ENCODE results near the gene AFAP1.

AFAP1 gene

DNA sequence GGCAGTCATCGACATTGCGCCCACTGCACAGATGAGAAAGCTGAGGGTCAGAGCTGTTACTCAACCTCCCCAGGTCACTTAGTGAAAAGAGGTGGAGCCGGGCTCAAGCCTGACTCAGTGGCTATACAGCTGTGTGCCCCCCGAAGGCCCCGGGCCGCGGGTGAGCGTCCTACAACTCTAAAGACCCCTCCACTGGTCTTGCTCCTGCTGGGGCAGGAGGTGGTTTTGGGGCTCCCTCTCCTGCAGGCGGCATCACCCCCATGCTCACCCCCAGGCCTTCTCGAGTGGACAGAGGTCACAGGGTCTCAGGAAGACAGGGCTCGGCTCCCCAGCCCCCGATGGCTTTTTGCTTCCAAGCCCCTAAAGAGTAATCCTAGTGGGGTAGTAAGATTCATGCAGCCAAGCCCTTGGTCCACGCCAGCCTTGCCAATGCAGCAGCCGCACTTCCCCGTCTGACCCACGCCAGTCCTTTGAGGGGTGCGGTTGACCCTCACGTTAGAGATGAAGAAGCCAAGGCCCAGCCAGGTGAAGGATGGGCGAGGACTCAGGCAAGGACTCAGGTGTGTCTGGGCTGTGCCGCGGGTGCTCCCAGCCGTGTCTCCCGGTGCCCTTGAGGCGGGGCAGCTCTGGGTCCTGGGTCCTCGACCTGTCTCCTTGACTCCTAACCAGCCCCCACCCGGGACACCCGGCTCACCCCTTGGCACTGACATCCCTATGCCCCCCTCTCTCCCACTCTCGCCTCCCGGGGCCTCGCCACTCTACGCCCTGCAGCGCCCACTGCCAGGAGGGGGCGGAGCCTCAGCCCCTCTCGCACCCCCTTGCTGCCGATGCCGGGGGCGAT, 200.4 kb downstream of the AFAP1 start:
- no peak overlapping the region for H3K27ac ChIP-seq
- H3K4me3 ChIP-seq: no peak overlapping the region
- TF ChIP-seq, protein P1, sequence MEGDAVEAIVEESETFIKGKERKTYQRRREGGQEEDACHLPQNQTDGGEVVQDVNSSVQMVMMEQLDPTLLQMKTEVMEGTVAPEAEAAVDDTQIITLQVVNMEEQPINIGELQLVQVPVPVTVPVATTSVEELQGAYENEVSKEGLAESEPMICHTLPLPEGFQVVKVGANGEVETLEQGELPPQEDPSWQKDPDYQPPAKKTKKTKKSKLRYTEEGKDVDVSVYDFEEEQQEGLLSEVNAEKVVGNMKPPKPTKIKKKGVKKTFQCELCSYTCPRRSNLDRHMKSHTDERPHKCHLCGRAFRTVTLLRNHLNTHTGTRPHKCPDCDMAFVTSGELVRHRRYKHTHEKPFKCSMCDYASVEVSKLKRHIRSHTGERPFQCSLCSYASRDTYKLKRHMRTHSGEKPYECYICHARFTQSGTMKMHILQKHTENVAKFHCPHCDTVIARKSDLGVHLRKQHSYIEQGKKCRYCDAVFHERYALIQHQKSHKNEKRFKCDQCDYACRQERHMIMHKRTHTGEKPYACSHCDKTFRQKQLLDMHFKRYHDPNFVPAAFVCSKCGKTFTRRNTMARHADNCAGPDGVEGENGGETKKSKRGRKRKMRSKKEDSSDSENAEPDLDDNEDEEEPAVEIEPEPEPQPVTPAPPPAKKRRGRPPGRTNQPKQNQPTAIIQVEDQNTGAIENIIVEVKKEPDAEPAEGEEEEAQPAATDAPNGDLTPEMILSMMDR (IDR thresholded peaks at IDR 0.05): no peak
- no peak for DNase-seq (ENCODE audit: low spot score)

DNA sequence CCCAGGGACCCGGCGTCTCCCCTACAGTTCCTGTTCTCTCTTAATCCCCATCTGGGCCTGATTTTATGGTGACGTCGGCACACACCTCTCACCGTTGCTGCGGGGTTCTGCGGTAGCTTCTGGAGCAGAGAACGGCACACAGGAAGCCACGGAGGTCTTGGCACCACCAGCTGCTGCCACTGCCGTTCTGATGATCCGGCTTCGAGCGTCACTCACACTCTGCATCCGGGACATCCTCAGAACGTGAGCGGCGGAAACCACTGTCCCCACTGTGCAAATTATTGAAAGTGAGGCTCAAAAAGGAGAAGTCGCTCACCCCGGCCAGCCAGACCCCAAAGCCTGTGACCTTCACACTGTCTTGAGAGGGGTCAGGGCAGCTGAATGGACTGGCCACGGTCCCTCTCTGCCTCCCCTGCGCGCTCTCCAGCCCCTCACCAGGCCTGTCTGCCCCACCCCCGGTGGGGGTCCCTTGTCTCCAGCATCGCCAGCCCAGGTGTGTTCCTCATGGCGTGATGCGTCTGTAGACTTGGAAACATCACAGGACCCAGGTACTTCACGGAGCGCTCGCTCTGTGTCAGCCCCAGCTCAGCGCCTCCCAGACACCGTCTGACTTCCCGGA, 201.1 kb downstream of the AFAP1 start:
- no peak overlapping the region for H3K27ac ChIP-seq
- TF ChIP-seq, protein P1 (IDR thresholded peaks at IDR 0.05): no peak
- no peak for DNase-seq (ENCODE audit: low spot score)
- H3K4me3 ChIP-seq: no peak overlapping the region

DNA sequence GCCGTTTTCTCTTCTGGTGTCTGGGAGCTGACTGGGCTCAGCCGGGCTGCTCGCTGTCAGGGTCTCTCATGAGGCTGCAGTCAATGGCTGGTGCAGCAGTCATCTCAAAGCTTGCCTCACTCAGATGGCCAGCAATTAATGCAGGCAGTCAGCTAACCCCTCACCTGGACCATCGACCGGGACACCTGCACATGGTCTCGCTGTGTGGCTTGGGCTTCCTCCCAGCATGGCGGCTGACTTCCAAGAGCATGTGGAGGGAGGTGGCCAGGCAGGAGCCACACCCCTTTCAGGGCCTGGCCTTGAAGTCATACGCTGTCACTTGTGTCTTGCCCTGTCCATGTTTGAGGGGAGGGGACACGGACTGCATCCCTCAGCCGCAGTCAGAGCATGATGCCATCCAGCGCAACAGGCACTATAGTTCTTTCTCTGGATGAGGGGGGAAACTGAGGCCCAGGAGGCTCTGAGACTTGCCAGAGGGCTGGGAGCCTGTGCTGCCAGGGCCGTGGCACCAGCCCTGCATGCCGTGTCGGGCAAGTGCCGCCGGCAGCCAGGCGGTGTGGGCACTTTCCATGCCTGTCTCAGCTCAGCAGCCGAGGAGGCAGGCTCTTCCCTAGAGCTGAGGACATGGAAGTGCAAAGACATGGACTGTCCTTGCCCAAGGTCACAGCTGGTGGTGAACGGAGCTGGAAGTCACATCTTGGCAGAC, 201.8 kb downstream of the AFAP1 start:
- H3K27ac ChIP-seq: no peak overlapping the region
- TF ChIP-seq, protein P1 (IDR thresholded peaks at IDR 0.05): no peak
- no peak for DNase-seq (ENCODE audit: low spot score)
- no peak overlapping the region for H3K4me3 ChIP-seq

DNA sequence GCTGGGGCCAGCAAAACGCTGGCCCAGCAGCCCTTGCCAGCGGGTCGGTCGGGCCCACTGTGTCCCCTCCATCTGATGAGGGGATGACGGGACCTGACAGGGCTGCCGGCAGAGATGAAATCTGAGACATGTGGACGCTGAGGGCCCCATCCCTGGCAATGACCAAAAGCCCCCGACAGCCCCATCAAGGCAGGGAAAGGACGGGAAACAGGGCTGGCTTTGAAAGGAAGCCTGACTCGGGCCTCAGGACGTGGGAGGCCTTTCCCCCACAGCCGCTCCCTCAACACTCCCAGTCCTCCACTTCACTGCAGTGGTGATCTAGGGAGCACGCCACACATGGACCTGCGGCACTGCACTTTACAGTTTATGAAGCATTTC, 202.4 kb downstream of the AFAP1 start:
- DNase-seq (ENCODE audit: low spot score): no peak
- TF ChIP-seq, protein P1 (IDR thresholded peaks at IDR 0.05): no peak
- Histone ChIP-seq H3K27ac (no peak overlapping the region), H3K4me3 (no peak overlapping the region)

DNA sequence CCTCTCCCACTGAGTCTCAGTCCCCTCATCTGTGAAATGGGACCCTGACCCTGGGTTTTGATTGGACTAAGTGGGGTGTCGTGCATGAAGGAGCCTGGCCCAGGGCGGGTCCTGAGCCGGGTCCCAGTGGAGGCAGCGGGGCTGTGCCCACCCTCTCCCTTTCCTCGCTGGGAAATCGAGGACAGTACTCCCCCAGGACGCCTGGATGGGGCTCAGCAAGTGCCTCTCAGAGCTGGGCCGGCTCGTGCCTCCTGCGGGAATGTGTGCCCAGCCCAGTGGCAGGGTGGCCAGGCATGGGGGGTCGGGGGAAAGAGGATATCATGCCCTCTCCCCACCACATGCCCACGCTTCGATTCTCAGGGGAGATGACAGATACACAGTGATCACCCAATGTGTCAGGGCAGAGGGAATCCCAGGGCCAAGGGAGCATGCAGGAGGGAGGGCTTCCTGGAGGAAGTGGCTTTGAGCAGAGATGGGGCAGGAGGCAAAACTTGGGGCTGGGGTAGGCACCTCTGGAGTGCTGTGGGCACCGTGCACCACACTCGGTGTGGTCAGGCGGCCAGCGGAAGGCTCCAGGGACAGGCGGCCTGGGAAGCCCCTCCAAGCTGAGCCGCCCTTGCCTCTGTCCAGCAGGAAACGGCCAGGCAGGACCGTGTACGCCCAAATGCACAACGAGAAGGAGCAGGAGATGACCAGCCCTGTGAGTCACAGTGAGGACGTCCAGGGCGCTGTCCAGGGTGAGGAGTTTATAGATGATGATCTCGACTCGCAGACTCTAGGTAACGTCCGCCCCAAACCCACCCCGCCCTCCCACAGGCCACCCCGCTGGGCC, 203.0 kb downstream of the AFAP1 start:
- TF ChIP-seq, protein P1 (IDR thresholded peaks at IDR 0.05): no peak
- no peak overlapping the region for H3K27ac ChIP-seq
- H3K4me3 ChIP-seq: no peak overlapping the region
- no peak for DNase-seq (ENCODE audit: low spot score)

DNA sequence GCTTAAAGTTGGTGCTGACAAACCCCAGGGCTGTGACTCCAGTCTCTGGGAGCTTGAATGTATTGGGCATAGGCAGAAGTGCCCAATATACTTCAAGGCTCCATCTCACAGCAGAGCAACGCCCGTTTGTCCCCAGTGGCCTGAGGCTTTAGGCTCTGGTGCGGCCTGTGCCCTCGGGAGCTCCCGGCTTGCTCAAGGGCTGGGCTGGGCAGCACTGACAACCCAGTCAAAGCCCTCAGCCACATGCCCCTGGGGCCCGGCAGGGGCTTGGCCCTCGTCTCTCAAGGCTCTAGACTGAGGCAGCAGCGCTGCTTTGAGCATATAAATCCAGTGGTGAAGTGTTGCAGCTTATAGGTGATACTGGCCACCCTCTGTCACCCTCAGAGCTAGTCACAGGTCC, 203.7 kb downstream of the AFAP1 start:
- no peak overlapping the region for H3K27ac ChIP-seq
- no peak overlapping the region for H3K4me3 ChIP-seq
- no peak for DNase-seq (ENCODE audit: low spot score)
- TF ChIP-seq, protein P1 (IDR thresholded peaks at IDR 0.05): no peak
